Right forelimb (tissue), 1 donor: ENCODE measurements around the gene SPOCK1.

Experiments used
- DNase-seq: peaks from one replicate; pipeline ENCODE4 v3.0.0-alpha.2; 2018

The SPOCK1 gene

GRCh38 chr5:137186759-137187461 lies 312.2 kb downstream of the SPOCK1 start:
- DNase-seq = no peak

- DNase-seq = no peak
Measured at GRCh38 chr5:137185193-137185592, 313.9 kb downstream of the SPOCK1 start.

- DNase-seq = no peak
Measured at GRCh38 chr5:137184734-137185133, 314.4 kb downstream of the SPOCK1 start.

GRCh38 chr5:137182576-137182975 lies 316.6 kb downstream of the SPOCK1 start:
- no peak for DNase-seq

GRCh38 chr5:137181667-137182066 lies 317.5 kb downstream of the SPOCK1 start:
- no peak for DNase-seq

GRCh38 chr5:137179203-137179602 lies 319.9 kb downstream of the SPOCK1 start:
- DNase-seq = no peak

GRCh38 chr5:137176609-137177008 lies 322.5 kb downstream of the SPOCK1 start:
- DNase-seq = no peak

GRCh38 chr5:137176126-137176525 lies 323.0 kb downstream of the SPOCK1 start:
- DNase-seq = no peak

- DNase-seq = no peak
Measured at GRCh38 chr5:137174196-137174595, 324.9 kb downstream of the SPOCK1 start.

- DNase-seq = no peak
Measured at GRCh38 chr5:137172258-137172657, 326.9 kb downstream of the SPOCK1 start.

- DNase-seq = no peak
Measured at GRCh38 chr5:137167187-137167586, 331.9 kb downstream of the SPOCK1 start.

GRCh38 chr5:137164961-137165360 lies 334.2 kb downstream of the SPOCK1 start:
- DNase-seq = no peak

- no peak for DNase-seq
Measured at GRCh38 chr5:137164536-137164935, 334.6 kb downstream of the SPOCK1 start.

GRCh38 chr5:137158691-137159090 lies 340.4 kb downstream of the SPOCK1 start:
- no peak for DNase-seq

- DNase-seq = no peak
Measured at GRCh38 chr5:137156180-137156579, 342.9 kb downstream of the SPOCK1 start.

- no peak for DNase-seq
Measured at GRCh38 chr5:137155261-137156000, 343.7 kb downstream of the SPOCK1 start.

GRCh38 chr5:137152616-137153015 lies 346.5 kb downstream of the SPOCK1 start:
- DNase-seq = no peak

GRCh38 chr5:137148655-137149054 lies 350.5 kb downstream of the SPOCK1 start:
- no peak for DNase-seq

- no peak for DNase-seq
Measured at GRCh38 chr5:137148159-137148558, 351.0 kb downstream of the SPOCK1 start.

- no peak for DNase-seq
Measured at GRCh38 chr5:137147346-137147745, 351.8 kb downstream of the SPOCK1 start.

GRCh38 chr5:137146402-137146890 lies 352.7 kb downstream of the SPOCK1 start:
- DNase-seq = peak; percentile 51

GRCh38 chr5:137145721-137146120 lies 353.4 kb downstream of the SPOCK1 start:
- DNase-seq = no peak

- DNase-seq = no peak
Measured at GRCh38 chr5:137144656-137145055, 354.5 kb downstream of the SPOCK1 start.
